Astrocyte (in vitro differentiated cells and primary cell): Measurements from ENCODE around the gene AMMECR1L. TPM values are rescaled to one million over a fixed set of nuclear protein-coding genes. Genes with fewer than 3 reads are reported as not detected.
"Not testable (repeated sequence)": the region's sequence is repeated elsewhere in the genome, so short reads cannot be mapped to it uniquely, and the experiment has no call there.

Source experiments
- DNase-seq: peaks from one replicate; pipeline ENCODE4 v3.0.0-alpha.2; 2010; ENCODE audit warnings: low read depth
- FAIRE-seq: peaks from 2 replicates; lab custom pipeline; 2011; peaks lifted over from hg19 to GRCh38; lab: Jason Lieb, UNC
- H2AFZ ChIP-seq: 2 replicates; pipeline ENCODE4 v1.6.0; 2012; ENCODE audit warnings: low read depth, low read length, inconsistent platforms
- H3K27ac ChIP-seq: 2 replicates; pipeline ENCODE4 v1.5.1; 2011; ENCODE audit warnings: low read depth, low read length, inconsistent platforms
- H3K27me3 ChIP-seq: 2 replicates; pipeline ENCODE4 v1.6.0; 2011; ENCODE audit warnings: low read length, inconsistent platforms; ENCODE audit not compliant: insufficient read depth
- H3K36me3 ChIP-seq: 2 replicates; pipeline ENCODE4 v1.5.1; 2011; ENCODE audit warnings: low read length, inconsistent platforms; ENCODE audit not compliant: insufficient read depth
- H3K4me1 ChIP-seq: 2 replicates; pipeline ENCODE4 v1.5.1; 2011; ENCODE audit warnings: low read length, inconsistent platforms; ENCODE audit not compliant: insufficient read depth
- H3K4me2 ChIP-seq: 2 replicates; pipeline ENCODE4 v1.6.0; 2012; ENCODE audit warnings: low read length, inconsistent platforms
- H3K4me3 ChIP-seq: 2 replicates; pipeline ENCODE4 v1.5.1; 2011; ENCODE audit warnings: low read depth, mild to moderate bottlenecking, low read length, inconsistent platforms; ENCODE audit not compliant: insufficient read depth
- H3K79me2 ChIP-seq: 2 replicates; pipeline ENCODE4 v1.6.0; 2012; ENCODE audit warnings: mild to moderate bottlenecking, low read length, inconsistent platforms; ENCODE audit not compliant: insufficient read depth
- H3K9ac ChIP-seq: 2 replicates; pipeline ENCODE4 v1.6.0; 2012; ENCODE audit warnings: mild to moderate bottlenecking, low read length, inconsistent platforms
- H3K9me3 ChIP-seq: 2 replicates; pipeline ENCODE4 v1.5.1; 2012; ENCODE audit warnings: low read depth, mild to moderate bottlenecking, low read length, inconsistent platforms; ENCODE audit not compliant: insufficient read depth
- H4K20me1 ChIP-seq: 2 replicates; pipeline ENCODE4 v1.6.0; 2012; ENCODE audit warnings: low read length, inconsistent platforms; ENCODE audit not compliant: insufficient read depth
- H3K27ac Mint-ChIP-seq: one replicate; pipeline ENCODE4 v1.8.0; 2021; ENCODE audit warnings: mild to moderate bottlenecking, mixed read lengths; ENCODE audit not compliant: unreplicated experiment
- H3K27me3 Mint-ChIP-seq: one replicate; pipeline ENCODE4 v1.8.0; 2021; ENCODE audit warnings: low read depth, mixed read lengths; ENCODE audit not compliant: unreplicated experiment
- H3K36me3 Mint-ChIP-seq: one replicate; pipeline ENCODE4 v1.8.0; 2021; ENCODE audit warnings: low read depth, mixed read lengths; ENCODE audit not compliant: unreplicated experiment
- H3K4me1 Mint-ChIP-seq: one replicate; pipeline ENCODE4 v1.8.0; 2021; ENCODE audit warnings: low read depth, mixed read lengths; ENCODE audit not compliant: unreplicated experiment
- H3K4me3 Mint-ChIP-seq: one replicate; pipeline ENCODE4 v1.8.0; 2021; ENCODE audit warnings: mild to moderate bottlenecking, moderate library complexity, mixed read lengths; ENCODE audit not compliant: unreplicated experiment
- H3K9me3 Mint-ChIP-seq: one replicate; pipeline ENCODE4 v1.8.0; 2021; ENCODE audit warnings: mild to moderate bottlenecking, mixed read lengths; ENCODE audit not compliant: unreplicated experiment
- EZH2 ChIP-seq: IDR thresholded peaks from 2 replicates; pipeline ENCODE4 v1.6.1; 2012; ENCODE audit warnings: mild to moderate bottlenecking, low read length, inconsistent platforms; ENCODE audit not compliant: insufficient read depth
- total RNA-seq: library from RNA; stranded (reverse); gene quantifications from 2 replicates; pipeline ENCODE4 v1.2.1, GENCODE V29; 2021
- TF ChIP-seq, protein P1 (sequence below): IDR thresholded peaks from 2 replicates; pipeline ENCODE4 v1.5.1; 2011; ENCODE audit warnings: low read depth, mild to moderate bottlenecking, inconsistent platforms, low read length, moderate library complexity; ENCODE audit not compliant: insufficient read depth

AMMECR1L gene
- total RNA-seq, 1 donor from 2014 or later, result 32.2 TPM

DNA sequence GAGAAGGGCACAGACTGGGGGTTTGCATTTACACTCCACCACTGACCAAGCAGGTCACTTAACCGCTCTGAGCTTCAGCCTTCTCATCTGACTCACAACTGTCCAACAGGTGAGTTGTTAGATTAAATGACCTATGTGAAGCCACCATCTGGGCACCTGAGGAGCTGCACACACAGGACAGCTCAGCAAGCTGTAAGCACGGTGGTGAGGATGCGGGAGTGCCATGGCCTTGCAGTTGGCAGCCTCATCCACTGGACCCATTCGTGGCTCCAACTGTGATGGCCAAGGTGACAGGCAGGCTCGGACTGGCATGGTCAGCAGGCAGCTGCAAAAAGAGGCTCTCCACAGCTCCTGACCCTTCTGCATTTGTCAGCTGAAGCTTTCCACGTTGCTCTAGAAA, 23.3 kb upstream of the AMMECR1L start:
- Histone ChIP-seq H3K4me1 (no peaks in the 10 kb centered on the region), H3K4me3 (no peak overlapping the region), H3K9ac (no peak overlapping the region), H3K27me3 (peaks cover 4% of the 10 kb centered on the region), H3K4me2 (no peak overlapping the region), H2AFZ (no peak overlapping the region), H3K36me3 (no peaks in the 10 kb centered on the region), H3K9me3 (no peaks in the 10 kb centered on the region), H4K20me1 (no peaks in the 10 kb centered on the region), H3K79me2 (no peaks in the 10 kb centered on the region), H3K27ac (no peak overlapping the region)
- no peaks in the 10 kb centered on the region for H3K9me3 Mint-ChIP-seq
- no peak for FAIRE-seq
- no peaks in the 10 kb centered on the region for H3K36me3 Mint-ChIP-seq
- DNase-seq, result no peak
- no peaks in the 10 kb centered on the region for H3K4me1 Mint-ChIP-seq
- no peak overlapping the region for H3K4me3 Mint-ChIP-seq
- H3K27me3 Mint-ChIP-seq, result peaks cover 26% of the 10 kb centered on the region
- H3K27ac Mint-ChIP-seq, result no peak overlapping the region
- no peak for TF ChIP-seq EZH2
- TF ChIP-seq, protein P1, sequence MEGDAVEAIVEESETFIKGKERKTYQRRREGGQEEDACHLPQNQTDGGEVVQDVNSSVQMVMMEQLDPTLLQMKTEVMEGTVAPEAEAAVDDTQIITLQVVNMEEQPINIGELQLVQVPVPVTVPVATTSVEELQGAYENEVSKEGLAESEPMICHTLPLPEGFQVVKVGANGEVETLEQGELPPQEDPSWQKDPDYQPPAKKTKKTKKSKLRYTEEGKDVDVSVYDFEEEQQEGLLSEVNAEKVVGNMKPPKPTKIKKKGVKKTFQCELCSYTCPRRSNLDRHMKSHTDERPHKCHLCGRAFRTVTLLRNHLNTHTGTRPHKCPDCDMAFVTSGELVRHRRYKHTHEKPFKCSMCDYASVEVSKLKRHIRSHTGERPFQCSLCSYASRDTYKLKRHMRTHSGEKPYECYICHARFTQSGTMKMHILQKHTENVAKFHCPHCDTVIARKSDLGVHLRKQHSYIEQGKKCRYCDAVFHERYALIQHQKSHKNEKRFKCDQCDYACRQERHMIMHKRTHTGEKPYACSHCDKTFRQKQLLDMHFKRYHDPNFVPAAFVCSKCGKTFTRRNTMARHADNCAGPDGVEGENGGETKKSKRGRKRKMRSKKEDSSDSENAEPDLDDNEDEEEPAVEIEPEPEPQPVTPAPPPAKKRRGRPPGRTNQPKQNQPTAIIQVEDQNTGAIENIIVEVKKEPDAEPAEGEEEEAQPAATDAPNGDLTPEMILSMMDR, result no peak

DNA sequence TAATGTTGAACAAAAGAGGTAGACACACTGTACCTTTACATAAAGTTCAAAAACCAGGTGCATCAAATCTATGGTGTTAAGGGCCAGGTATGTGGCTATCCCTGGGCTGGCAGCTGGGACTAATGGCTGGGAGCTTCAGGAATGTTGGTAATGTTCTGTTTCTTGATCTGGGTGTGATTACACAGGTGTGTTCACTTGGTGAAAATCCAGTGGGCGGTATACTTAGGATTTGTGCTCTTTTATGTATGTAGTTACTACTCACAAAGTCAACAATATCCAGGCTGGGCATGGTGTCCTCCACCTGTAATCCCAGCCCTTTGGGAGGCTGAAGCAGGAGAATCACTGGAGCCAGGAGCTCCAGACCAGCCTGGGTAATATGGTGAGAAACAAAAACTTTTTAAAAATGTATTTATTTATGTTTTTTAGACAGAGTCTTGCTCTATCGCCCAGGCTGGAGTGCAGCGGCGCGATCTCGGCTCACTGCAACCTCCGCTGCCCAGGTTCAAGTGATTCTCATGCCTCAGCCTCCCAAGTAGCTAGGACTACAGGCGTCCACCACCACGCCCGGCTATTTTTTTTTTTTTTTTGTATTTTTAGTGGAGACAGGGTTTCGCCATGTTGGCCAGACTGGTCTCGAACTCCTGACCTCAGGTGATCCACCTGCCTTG, 22.1 kb upstream of the AMMECR1L start:
- H3K27ac Mint-ChIP-seq, H3K4me1 ChIP-seq, FAIRE-seq, H3K4me1 Mint-ChIP-seq, H3K4me2 ChIP-seq, H3K36me3 Mint-ChIP-seq, H3K9ac ChIP-seq, H3K9me3 Mint-ChIP-seq, H3K79me2 ChIP-seq, H3K27me3 ChIP-seq, H3K4me3 ChIP-seq, DNase-seq, H3K36me3 ChIP-seq, H4K20me1 ChIP-seq, H2AFZ ChIP-seq, H3K9me3 ChIP-seq, H3K27ac ChIP-seq, H3K4me3 Mint-ChIP-seq: not testable (repeated sequence)
- peaks cover 26% of the 10 kb centered on the region for H3K27me3 Mint-ChIP-seq

GRCh38 chr2:127906206-127906926, 20.6 kb upstream of the AMMECR1L start:
- no peak overlapping the region for H3K27ac ChIP-seq
- no peaks in the 10 kb centered on the region for H3K36me3 ChIP-seq
- Mint-ChIP-seq H3K4me1 (no peaks in the 10 kb centered on the region), H3K27ac (no peak overlapping the region), H3K36me3 (no peaks in the 10 kb centered on the region), H3K4me3 (no peak overlapping the region), H3K9me3 (no peaks in the 10 kb centered on the region), H3K27me3 (peaks cover 26% of the 10 kb centered on the region)
- H3K27me3 ChIP-seq, result peaks cover 4% of the 10 kb centered on the region
- FAIRE-seq, result no peak
- no peak for TF ChIP-seq EZH2
- TF ChIP-seq, protein P1, result no peak
- H3K4me1 ChIP-seq, result no peaks in the 10 kb centered on the region
- H3K4me3 ChIP-seq, result no peak overlapping the region
- no peaks in the 10 kb centered on the region for H3K9me3 ChIP-seq
- no peak for DNase-seq
- H4K20me1 ChIP-seq, result no peaks in the 10 kb centered on the region
- no peaks in the 10 kb centered on the region for H3K79me2 ChIP-seq
- no peak overlapping the region for H3K4me2 ChIP-seq
- no peak overlapping the region for H2AFZ ChIP-seq
- H3K9ac ChIP-seq, result no peak overlapping the region
